Activated CD4-positive, alpha-beta T cell treated with anti-CD3 and anti-CD28 coated beads for 24 hours (primary cell): ENCODE measurements around the gene SEC23A.
"Not testable (repeated sequence)": the region's sequence is repeated elsewhere in the genome, so short reads cannot be mapped to it uniquely, and the experiment has no call there.

Experiments used
- DNase-seq, 2 donors: peaks; one replicate each; pipeline ENCODE4 v3.0.0-alpha.2; 2020; ENCODE audit warnings: low read depth in 2 of 2

Gene SEC23A

DNA sequence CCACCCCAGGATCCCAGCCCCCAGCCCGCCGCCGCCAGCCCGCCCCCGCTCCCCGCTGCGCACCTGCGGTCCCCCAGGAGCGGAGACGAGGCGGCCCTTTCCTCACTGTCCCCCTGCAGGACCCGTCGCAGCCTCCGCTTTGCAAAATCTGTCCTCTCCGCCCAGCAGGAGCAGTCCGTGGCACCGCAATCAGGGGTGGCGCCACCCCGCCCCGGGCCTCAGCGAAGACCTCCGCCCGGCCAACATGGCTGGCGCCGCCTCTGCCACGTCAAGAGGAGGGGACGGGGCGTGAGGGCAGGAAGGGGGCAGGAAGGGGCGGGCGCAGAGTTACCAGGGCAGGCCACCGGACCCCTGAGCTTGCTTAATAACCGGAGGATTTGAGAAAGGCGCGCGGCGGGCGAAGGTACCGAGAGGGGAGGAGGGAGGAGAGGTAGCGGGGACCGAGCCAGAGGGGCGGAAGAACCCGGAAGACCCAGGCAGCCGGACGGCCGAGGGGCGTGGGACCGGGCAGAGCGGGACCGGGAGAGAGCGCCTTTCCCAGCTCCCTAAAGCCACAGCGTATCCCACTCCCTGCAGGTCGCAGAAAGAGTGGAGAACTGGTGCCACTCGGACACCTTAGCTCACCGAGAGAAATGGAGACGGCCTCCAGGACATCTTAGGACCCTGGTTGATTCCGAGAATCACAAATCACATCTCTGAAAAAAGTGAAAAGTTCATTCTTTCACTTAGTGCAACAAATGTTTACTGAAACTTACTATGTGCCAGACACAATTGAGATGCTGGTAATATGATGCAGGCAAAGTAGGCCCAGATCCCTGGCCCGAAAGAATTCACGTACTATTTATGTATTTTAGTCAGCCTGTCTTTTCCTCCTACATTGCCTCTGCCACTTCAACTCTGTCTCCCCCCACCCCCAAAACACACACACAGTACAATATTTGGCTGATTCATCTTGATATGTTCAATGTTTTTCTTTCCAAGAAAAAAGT is at the start of gene SEC23A:
TSS of gene SEC23A (minus strand) at position 267 of the 989 bp plus-strand sequence. CDS start 7,117 bp downstream, outside the sequence.
- peak; percentile 68 to 71 for DNase-seq

- DNase-seq = no peak
These were observed 42.4 kb upstream of the SEC23A start for GRCh38 chr14:39145266-39145966.

- DNase-seq = not testable (repeated sequence)
These were observed 40.2 kb upstream of the SEC23A start for GRCh38 chr14:39143226-39143625.

- DNase-seq = not testable (repeated sequence)
These were observed 38.6 kb upstream of the SEC23A start for GRCh38 chr14:39141623-39142022.

GRCh38 chr14:39140170-39140569 is 37.1 kb upstream of the SEC23A start:
- DNase-seq = no peak

GRCh38 chr14:39138440-39138839 is 35.4 kb upstream of the SEC23A start:
- no peak for DNase-seq

GRCh38 chr14:39137835-39138234 is 34.8 kb upstream of the SEC23A start:
- DNase-seq = not testable (repeated sequence)

- DNase-seq = no peak
These were observed 19.5 kb upstream of the SEC23A start for GRCh38 chr14:39122330-39123138.

GRCh38 chr14:39114073-39114838 is 11.2 kb upstream of the SEC23A start, which contains the start of gene GEMIN2:
TSS of gene GEMIN2 (plus strand) at chr14:39114323. CDS start at chr14:39114339, 16 bp downstream.
- DNase-seq = peak; percentile 87 to 88

- no peak for DNase-seq
These were observed 10.6 kb upstream of the SEC23A start for GRCh38 chr14:39113685-39114072.

DNA sequence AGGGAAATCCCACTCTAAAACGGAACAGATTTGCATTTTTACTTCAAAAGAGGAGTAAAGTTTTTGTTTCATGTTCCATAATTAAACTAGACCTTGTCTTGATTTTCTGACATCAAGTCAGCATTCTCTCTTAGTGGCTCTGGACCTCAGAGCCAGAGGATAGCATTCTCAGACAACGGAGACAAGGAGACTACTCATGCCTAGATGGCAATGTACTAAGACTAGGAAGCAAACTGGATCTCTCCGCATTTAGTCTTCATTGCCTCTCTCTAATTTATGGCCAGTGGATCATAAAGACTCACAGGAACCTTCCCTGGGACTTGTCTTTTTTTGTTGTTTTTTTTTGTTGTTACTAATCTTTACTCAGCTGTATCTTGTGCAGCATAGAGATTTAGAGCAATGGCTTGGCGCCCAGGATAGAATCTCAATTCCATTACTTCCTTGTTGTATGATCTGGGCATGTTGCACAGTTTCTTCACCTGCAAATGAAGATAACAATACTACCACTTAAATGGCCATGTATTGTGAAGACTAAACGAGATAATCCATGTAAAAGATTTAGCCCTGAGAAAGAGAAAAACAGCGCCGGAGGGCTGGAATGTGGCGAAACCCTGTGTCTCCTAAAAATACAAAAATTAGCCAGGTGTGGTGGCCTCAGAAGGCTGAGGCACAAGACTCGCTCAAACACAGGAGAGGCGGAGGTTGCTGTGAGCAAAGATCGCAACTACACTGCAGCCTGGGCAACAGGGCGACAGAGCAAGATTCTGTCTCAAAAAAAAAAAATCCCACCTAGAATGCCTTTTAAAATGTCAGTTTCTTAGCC is 7.1 kb upstream of the SEC23A start:
- no peak for DNase-seq

- no peak for DNase-seq
These were observed 5.8 kb upstream of the SEC23A start for GRCh38 chr14:39108791-39109190.

DNA sequence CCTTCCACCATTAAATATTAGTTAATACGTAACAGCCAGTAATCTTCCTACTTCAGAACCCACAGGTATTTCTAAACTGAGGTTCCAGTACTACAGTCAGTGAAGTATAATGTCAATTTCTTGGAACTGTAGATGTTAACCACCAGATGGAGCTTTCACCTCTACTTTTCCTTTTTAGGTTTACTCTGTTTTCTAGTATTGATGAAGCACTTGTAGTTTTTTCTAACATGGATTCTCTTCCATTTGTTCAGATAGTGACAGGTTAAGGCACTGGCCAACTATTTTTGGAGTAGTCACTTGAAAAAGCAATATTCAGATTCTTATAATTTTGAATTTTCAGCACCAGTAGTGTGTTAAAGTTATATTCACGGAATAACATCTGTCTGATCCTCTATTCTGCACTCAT is 4.6 kb upstream of the SEC23A start:
- DNase-seq = no peak

- DNase-seq = not testable (repeated sequence)
These were observed 1.2 kb upstream of the SEC23A start for GRCh38 chr14:39104078-39104801.

- DNase-seq = peak in 1 of 2 donors; percentile 2
These were observed 618 bp downstream of the SEC23A start for GRCh38 chr14:39102265-39102968.

DNA sequence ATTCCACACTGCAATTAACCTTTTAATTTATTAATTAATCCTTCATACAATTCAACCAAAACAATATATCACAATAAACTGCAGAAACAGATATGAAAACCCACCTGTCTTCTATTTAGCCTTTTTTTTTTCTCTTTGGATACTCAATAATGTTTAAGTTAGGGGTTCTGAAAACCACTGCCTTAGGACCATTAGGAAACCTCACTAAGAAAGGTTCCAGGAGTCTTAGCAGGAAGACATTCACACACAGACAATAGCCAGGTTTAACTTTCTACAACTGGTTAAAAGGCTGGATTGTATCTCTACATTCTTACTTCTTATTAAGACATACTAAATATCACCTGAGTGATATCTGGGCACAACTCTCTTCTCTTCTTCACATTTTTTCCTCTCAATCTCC is 3.3 kb downstream of the SEC23A start:
- DNase-seq = no peak

DNA sequence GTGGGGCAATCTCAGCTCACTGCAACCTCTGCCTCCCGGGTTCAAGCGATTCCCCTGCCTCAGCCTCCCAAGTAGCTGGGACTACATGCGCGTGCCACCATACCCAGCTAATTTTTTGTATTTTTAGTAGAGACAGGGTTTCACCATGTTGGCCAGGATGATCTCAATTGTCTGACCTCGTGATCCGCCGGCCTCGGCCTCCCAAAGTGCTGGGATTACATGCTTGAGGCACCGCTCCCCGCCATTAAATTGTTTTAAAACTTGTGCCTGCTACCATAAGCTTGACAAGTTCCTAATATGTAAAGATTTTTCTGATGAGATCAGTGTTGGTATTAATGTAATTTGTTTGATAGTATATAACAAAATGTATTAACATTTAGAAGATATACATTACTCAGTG is 3.8 kb downstream of the SEC23A start:
- not testable (repeated sequence) for DNase-seq

- DNase-seq = no peak
These were observed 5.9 kb downstream of the SEC23A start for GRCh38 chr14:39097159-39097558.

DNA sequence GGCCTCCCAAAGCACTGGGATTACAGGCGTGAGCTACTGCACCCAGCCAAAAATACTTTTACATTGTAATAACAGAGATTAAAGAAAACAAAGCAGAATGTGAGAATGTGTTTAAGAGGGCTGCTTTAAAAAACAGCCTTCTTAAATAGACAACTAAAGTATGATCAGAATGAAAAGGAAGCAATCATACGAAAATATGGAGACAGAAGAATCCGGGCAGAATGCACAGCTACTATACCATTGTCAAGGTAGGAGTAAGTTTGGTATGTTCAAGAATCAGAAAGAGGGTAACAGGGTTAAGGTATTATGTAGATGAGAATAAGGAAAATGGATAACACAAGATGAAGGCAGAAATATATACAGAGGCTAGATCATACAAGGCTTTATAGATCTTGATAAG is 8.5 kb downstream of the SEC23A start:
- DNase-seq = no peak
